Activated T-cell treated with anti-CD3 and anti-CD28 coated beads, Interleukin-2, amount 50 U/mL, for 24 hours (primary cell): ENCODE measurements around the gene NECAB2.

Experiments
- DNase-seq: peaks from one replicate; pipeline ENCODE4 v3.0.0-alpha.2; 2020
- H3K27ac Mint-ChIP-seq: 2 replicates; pipeline ENCODE4 v1.8.0; 2020; ENCODE audit warnings: mild to moderate bottlenecking, mixed read lengths
- H3K27me3 Mint-ChIP-seq: 2 replicates; pipeline ENCODE4 v1.8.0; 2020; ENCODE audit warnings: mixed read lengths
- H3K36me3 Mint-ChIP-seq: 2 replicates; pipeline ENCODE4 v1.8.0; 2020; ENCODE audit warnings: low read depth, mixed read lengths
- H3K4me1 Mint-ChIP-seq: 2 replicates; pipeline ENCODE4 v1.8.0; 2020; ENCODE audit warnings: low read depth, mixed read lengths
- H3K4me3 Mint-ChIP-seq: 2 replicates; pipeline ENCODE4 v1.8.0; 2020; ENCODE audit warnings: mild to moderate bottlenecking, moderate library complexity, mixed read lengths
- H3K9me3 Mint-ChIP-seq: 2 replicates; pipeline ENCODE4 v1.8.0; 2020; ENCODE audit warnings: mixed read lengths

Gene NECAB2

DNA sequence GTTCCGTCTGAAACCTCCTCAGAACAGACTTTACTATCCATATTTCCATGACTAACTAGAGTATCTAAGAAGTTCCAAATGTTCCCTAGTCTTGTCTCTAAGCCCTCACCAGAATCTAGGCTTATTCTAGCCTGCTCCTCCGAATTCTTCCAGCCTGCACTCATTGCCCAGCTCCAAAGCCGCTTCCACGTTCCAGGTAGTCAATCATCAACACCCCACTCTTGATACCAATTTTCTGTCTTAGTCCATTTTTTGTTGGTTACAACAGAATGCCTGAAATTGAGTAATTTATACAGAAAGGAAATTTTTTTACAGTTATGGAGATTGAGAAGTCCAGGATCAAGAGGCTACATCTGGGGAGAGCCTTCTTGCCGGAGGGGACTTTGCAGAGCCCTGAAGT is 53.4 kb downstream of the NECAB2 start:
- Mint-ChIP-seq H3K27me3 (peaks cover 33% of the 10 kb centered on the region), H3K27ac (no peak overlapping the region), H3K36me3 (no peaks in the 10 kb centered on the region), H3K4me1 (no peaks in the 10 kb centered on the region), H3K9me3 (peaks cover 4% of the 10 kb centered on the region), H3K4me3 (no peak overlapping the region)
- DNase-seq = no peak

DNA sequence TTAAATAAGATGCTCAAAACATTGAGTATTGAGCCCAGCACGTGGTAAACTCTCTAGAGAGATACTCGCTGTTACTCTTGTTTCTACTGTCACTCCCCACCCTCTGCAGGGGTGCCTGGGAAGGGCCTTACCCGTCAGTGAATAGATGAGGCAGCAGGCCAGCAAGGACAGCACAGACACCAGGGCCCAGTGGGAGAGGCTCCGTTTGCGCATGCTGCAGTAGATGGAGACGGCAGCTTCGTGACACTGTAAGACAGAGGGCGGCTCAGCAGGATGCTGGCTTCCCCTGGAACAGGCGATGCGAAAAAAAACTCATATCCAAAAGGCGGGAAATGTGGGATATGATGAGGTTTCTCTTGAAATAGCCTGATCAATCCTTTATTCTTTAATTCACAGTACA is 54.6 kb downstream of the NECAB2 start:
- no peak for DNase-seq
- Mint-ChIP-seq H3K36me3 (no peaks in the 10 kb centered on the region), H3K4me1 (no peaks in the 10 kb centered on the region), H3K9me3 (peaks cover 4% of the 10 kb centered on the region), H3K27me3 (peaks cover 38% of the 10 kb centered on the region), H3K4me3 (no peak overlapping the region), H3K27ac (no peak overlapping the region)

DNA sequence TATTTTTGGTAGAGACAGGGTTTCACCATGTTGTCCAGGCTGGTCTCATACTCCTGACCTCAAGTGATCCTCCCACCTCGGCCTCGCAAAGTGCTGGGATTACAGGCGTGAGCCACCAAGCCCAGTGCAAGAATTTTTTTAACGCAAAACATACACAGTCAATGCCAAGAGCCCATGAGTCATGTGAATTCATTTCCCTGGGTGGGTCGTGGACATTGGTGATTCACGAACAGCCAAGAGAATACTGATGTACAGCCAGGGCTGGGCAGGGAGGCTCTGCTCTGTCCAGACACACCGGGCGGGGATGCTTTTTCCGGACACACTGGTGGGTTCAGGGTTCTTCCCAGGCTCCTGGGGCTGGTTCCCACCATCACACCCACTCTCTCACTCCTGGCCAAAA is 56.8 kb downstream of the NECAB2 start:
- Mint-ChIP-seq H3K4me3 (no peak overlapping the region), H3K4me1 (peaks cover 11% of the 10 kb centered on the region), H3K27me3 (peaks cover 42% of the 10 kb centered on the region), H3K27ac (no peak overlapping the region), H3K36me3 (no peaks in the 10 kb centered on the region), H3K9me3 (peaks cover 4% of the 10 kb centered on the region)
- no peak for DNase-seq

DNA sequence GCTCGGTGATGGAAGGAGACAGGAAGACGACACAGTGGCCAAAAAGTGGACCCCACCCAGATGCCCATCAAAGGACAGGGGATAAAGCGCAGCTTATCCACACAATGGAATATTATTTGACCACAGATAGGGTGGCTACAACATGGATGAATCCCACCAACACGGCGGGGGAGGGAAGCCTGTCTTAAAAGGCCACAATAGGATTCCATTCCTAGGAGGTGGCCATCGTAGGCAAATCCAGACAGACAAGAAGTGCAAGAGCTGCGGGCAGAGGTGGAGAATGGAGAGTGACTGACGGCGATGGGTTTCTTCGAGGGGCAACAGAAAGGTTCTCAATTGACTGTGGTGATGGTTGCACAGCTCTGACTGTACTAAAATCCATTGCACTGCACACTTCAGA is 58.6 kb downstream of the NECAB2 start:
- H3K4me3 Mint-ChIP-seq = no peak overlapping the region
- peaks cover 11% of the 10 kb centered on the region for H3K4me1 Mint-ChIP-seq
- H3K9me3 Mint-ChIP-seq = peaks cover under 1% of the 10 kb centered on the region
- no peak overlapping the region for H3K27ac Mint-ChIP-seq
- H3K27me3 Mint-ChIP-seq = peaks cover 40% of the 10 kb centered on the region
- no peaks in the 10 kb centered on the region for H3K36me3 Mint-ChIP-seq
- DNase-seq = no peak

DNA sequence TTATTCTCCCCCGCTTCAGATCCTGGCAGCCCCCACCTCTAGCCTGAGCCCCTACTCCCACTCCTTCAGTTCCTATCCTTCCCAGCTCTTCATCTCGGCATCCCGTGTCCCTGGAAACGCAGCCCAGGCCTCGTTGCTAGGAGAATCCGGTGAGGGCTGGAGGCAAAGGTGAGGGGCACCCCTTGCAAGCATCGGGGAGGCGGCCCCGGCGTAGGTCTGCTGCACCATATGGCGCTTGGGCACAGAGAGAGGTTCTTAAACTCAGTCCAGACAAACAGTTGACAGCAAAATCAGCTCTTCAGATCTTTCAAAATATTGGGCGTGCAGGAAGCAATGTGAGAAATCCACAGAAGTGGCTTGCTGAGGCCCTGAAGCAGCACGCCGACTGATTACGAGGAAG is 59.6 kb downstream of the NECAB2 start:
- H3K27me3 Mint-ChIP-seq = peaks cover 40% of the 10 kb centered on the region
- H3K4me1 Mint-ChIP-seq = peaks cover 11% of the 10 kb centered on the region
- H3K9me3 Mint-ChIP-seq = no peaks in the 10 kb centered on the region
- H3K27ac Mint-ChIP-seq = no peak overlapping the region
- H3K4me3 Mint-ChIP-seq = no peak overlapping the region
- no peak for DNase-seq
- H3K36me3 Mint-ChIP-seq = no peaks in the 10 kb centered on the region

DNA sequence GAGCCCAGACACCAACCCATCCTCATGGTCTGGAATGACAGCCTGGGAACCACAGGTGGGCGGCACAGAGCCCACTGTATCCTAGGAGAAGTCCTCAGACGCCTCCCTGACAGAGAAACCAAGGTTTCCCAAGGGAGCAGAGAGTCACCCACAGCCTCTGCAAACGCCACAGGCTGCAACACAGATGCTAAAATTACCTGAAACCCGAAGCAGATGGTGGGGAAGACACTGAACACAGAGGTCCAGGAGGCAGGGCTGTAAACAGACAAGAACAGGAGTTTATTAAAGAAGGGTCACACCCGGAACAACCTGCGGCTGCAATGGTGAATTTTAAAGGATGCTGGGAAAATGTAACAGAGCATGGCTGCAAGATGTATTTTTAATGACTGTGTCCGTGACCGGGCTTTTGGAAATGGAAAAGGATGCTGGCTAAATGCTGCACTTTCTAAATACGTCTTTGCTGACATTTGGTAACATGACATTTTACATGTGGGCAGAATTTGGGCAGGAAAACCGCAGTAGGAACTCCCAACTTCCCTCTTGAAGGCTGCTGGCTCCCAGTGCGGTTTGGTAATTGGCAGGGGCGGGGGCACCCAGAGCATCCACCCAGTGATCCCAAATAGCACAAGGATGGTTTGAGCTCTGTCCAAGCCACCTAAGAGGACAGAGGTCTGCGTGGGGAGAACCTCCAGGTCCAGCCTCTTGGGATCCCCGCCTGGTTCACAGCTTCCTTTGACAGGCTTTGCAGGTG is 61.4 kb downstream of the NECAB2 start:
- DNase-seq = no peak
- no peak overlapping the region for H3K27ac Mint-ChIP-seq

DNA sequence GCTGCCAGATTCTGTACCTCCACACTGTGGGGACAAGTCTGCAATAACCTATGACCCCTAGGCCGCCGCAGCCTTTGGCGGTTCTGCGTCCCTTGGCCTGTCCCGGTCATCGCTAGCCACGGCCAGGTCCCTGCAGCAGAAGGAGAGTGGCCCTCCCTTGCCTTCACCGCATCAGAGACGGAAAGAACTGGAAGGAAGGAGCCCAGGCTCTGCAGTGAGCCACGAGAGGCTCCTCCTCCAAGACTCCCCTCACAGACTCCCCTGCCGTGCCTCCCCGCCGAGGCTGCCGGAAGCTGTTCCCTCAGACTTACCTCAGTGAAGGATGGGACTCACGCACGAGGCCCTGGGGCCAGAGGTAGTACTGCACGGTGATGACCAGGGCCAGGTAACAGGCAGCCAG is 63.5 kb downstream of the NECAB2 start:
- Mint-ChIP-seq H3K36me3 (no peaks in the 10 kb centered on the region), H3K9me3 (no peaks in the 10 kb centered on the region), H3K27me3 (peaks cover 31% of the 10 kb centered on the region), H3K4me3 (no peak overlapping the region), H3K4me1 (peaks cover 11% of the 10 kb centered on the region), H3K27ac (no peak overlapping the region)
- DNase-seq = no peak

More for the DNA sequence above, 61.4 kb downstream of the NECAB2 start:
- H3K36me3 Mint-ChIP-seq = no peaks in the 10 kb centered on the region
- peaks cover 44% of the 10 kb centered on the region for H3K27me3 Mint-ChIP-seq
- H3K4me1 Mint-ChIP-seq = peaks cover 11% of the 10 kb centered on the region
- no peak overlapping the region for H3K4me3 Mint-ChIP-seq
- no peaks in the 10 kb centered on the region for H3K9me3 Mint-ChIP-seq

DNA sequence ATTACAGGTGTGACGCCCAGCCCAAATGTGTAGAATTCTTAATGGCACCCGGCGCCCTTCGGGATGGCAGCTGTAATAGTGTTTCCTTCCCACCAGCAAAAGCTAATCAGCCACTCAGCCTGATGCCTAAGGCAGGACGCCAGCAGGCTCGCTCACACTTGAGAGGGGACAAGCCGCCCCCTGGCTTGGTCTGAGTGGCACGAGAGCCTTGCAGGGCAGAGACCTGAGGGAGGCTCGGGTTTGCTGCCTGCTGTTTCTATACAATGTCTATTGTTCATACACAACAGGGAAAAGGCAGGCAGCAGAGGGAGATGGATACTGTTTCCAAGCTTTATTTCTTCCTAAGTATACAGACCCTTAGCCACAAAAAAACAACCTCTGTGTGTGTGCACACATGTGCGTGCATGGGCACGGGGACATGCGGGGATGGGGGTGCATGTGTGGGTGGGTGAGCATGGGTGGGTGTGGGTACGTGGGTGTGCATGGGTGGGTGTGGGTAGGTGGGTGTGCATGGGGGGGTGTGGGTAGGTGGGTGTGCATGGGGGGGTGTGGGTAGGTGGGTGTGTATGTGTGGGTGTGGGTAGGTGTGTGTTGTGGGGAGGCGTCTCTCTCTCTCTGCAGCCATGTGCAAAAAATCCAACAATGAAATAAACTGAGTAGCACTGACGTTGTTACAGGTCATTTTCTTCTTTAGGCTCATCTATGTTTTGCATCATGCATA is 64.6 kb downstream of the NECAB2 start:
- H3K4me1 Mint-ChIP-seq = peaks cover 11% of the 10 kb centered on the region
- H3K36me3 Mint-ChIP-seq = no peaks in the 10 kb centered on the region
- DNase-seq = no peak

DNA sequence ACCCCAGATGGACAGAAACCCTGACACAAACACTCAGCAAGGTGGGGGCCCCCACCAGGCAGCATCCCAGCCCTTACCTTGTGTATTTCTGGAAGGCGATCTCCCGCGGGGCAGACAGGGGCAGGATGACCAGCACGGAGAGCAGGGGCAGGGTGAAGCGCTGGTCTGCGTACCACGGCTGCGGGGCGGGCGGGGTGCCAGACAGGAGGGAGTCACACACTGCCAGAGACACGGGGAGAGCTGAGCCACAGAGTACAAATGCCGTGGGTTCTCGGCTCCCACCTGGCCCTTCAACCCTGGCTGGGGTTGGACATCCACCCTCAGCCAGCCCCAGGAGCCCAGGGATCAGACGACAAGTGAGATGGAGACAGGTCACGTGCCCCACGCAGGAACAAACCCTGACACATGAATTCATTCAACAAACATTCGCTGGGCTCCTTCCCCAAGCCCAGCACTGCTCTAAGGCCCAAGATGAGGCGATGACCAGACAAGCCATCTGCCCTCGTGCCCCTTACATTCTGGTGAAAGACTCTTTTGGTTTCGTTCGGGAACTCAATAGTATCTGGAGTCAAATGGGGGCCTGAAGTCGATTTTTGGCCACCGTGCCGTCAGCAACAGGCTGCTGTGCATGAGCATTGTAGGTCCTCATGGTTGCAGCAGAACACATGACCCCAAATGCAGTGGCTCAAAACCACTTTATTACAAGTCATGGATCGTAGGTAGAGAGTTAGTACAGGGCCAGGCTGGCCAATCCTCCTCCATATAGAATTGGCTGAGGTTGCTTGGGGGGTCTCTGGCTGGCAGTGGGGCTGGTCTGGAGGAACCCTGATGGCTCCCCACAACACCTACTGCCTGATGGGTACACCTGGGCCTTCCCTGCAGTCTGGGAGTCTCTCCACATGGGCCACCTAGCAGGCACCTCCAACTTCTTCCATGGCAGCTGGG is 65.5 kb downstream of the NECAB2 start:
- Mint-ChIP-seq H3K4me1 (peaks cover 11% of the 10 kb centered on the region), H3K36me3 (no peaks in the 10 kb centered on the region), H3K27me3 (peaks cover 23% of the 10 kb centered on the region), H3K27ac (no peak overlapping the region), H3K4me3 (no peak overlapping the region), H3K9me3 (no peaks in the 10 kb centered on the region)
- DNase-seq = no peak

More for the DNA sequence above, 64.6 kb downstream of the NECAB2 start:
- Mint-ChIP-seq H3K27me3 (peaks cover 27% of the 10 kb centered on the region), H3K27ac (no peak overlapping the region), H3K4me3 (no peak overlapping the region), H3K9me3 (no peaks in the 10 kb centered on the region)

DNA sequence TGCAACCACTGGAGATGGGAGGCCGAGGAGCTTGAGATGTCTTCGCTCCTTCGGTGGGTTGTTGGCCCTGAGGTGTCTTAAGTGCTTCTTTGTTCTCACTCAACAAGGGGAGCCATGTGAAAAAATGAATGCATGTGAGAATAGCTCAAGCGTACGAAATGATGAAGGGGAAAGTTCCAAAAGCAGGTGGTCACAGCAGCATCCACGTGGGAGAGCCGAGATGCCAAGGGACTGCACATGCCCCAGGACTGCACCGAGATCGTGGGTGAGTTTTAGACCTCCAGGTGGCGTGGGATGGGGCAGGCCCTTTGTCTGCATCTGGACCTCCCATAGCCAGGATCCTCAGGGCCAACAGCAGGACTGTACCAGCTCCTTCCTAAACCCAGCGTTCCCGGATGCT is 66.5 kb downstream of the NECAB2 start:
- H3K27ac Mint-ChIP-seq = no peak overlapping the region
- H3K27me3 Mint-ChIP-seq = peaks cover 24% of the 10 kb centered on the region
- H3K4me3 Mint-ChIP-seq = no peak overlapping the region
- no peak for DNase-seq
- H3K9me3 Mint-ChIP-seq = no peaks in the 10 kb centered on the region
- H3K4me1 Mint-ChIP-seq = peaks cover 3% of the 10 kb centered on the region
- H3K36me3 Mint-ChIP-seq = no peaks in the 10 kb centered on the region

DNA sequence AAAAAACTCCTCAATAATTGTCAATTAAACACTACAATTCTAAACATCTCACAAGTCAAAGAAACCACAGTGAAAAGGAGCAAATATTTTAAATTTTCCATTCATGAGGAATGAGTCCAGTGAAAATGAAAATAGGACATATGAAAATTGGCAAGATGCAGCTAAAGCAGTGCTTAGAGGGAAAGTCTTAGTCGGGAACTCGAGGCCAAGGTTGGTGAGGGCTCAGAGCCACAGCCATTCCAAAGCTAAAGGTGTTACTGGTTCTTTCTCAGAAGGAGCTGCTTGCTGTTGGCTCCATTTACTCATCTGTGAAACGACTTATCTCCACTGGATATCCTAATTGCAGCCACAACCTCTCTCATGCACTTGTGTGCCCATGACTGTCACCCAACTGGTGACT is 68.1 kb downstream of the NECAB2 start:
- H3K4me1 Mint-ChIP-seq = no peaks in the 10 kb centered on the region
- no peak for DNase-seq

DNA sequence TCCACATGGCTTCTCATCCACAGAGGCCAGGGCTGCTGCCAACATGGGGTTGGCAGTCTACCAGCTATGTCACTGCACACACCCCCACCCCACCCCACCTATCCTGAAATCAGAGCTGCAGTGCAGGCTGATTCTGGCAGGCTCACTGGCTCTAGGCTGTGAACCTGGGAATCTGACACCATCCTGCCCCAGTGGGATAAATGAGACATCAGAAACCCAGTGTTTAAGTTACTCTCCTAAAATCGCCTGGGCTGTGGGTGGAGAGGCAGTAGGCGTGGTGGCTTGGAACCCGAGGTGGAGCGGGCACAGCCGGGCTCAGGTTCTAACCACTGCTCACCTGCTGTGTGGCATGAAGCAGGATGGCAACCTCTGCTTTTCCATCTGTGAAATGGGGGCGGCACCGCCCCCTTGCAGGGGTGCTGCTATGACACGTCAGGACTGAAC is 69.0 kb downstream of the NECAB2 start:
- Mint-ChIP-seq H3K27ac (no peak overlapping the region), H3K4me1 (no peaks in the 10 kb centered on the region), H3K4me3 (no peak overlapping the region), H3K27me3 (peaks cover 19% of the 10 kb centered on the region), H3K36me3 (no peaks in the 10 kb centered on the region), H3K9me3 (no peaks in the 10 kb centered on the region)
- no peak for DNase-seq

More for the DNA sequence above, 68.1 kb downstream of the NECAB2 start:
- no peaks in the 10 kb centered on the region for H3K9me3 Mint-ChIP-seq
- peaks cover 23% of the 10 kb centered on the region for H3K27me3 Mint-ChIP-seq
- no peaks in the 10 kb centered on the region for H3K36me3 Mint-ChIP-seq
- H3K4me3 Mint-ChIP-seq = no peak overlapping the region
- no peak overlapping the region for H3K27ac Mint-ChIP-seq

DNA sequence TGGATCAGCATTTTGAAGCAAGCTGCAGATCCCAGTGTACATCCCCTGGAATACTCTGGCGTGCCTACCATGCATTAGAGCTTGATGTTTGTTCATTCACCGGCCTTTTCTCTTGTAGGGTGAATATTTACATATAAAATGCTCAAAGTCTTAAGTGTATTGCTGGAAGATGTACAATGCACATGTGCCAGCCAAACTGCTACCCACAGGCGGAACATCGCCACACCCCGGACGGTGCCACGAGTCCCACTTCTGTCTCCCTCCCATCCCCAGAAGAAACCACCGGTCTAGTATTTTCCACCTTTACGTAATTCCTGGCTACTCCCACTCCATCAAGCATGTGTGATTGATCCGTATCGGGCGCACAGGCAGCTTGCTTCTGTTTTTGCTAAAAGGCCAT is 70.4 kb downstream of the NECAB2 start:
- Mint-ChIP-seq H3K27ac (no peak overlapping the region), H3K36me3 (no peaks in the 10 kb centered on the region), H3K27me3 (peaks cover 25% of the 10 kb centered on the region), H3K9me3 (no peaks in the 10 kb centered on the region), H3K4me1 (peaks cover 1% of the 10 kb centered on the region), H3K4me3 (no peak overlapping the region)
- no peak for DNase-seq

DNA sequence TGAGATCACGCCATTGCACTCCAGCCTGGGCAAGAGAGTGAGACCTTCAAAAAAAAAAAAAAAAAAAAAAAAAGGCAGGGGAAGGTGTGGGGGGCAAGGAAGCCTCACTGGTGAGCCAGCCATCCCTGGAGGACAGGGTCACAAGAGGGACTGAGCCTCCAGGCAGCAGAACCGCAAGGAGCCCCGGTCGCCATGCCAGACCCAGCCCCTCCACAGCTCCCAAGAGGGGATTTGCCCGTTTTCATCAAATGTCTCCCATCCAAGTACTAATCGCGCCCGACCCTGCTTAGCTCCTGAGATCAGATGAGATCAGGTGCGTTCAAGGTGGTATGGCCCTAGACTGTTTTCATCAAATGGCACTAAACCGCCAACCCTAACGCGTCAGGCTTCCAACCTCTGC is 71.7 kb downstream of the NECAB2 start:
- H3K4me3 Mint-ChIP-seq = no peak overlapping the region

More for the DNA sequence above, 71.7 kb downstream of the NECAB2 start:
- Mint-ChIP-seq H3K9me3 (no peaks in the 10 kb centered on the region), H3K27me3 (peaks cover 37% of the 10 kb centered on the region), H3K4me1 (peaks cover 6% of the 10 kb centered on the region), H3K27ac (no peak overlapping the region), H3K36me3 (no peaks in the 10 kb centered on the region)
- DNase-seq = no peak
